ENCODE measurements around the gene NYAP1.
"Not testable (repeated sequence)": the region's sequence is repeated elsewhere in the genome, so short reads cannot be mapped to it uniquely, and the experiment has no call there.

The NYAP1 gene

DNA sequence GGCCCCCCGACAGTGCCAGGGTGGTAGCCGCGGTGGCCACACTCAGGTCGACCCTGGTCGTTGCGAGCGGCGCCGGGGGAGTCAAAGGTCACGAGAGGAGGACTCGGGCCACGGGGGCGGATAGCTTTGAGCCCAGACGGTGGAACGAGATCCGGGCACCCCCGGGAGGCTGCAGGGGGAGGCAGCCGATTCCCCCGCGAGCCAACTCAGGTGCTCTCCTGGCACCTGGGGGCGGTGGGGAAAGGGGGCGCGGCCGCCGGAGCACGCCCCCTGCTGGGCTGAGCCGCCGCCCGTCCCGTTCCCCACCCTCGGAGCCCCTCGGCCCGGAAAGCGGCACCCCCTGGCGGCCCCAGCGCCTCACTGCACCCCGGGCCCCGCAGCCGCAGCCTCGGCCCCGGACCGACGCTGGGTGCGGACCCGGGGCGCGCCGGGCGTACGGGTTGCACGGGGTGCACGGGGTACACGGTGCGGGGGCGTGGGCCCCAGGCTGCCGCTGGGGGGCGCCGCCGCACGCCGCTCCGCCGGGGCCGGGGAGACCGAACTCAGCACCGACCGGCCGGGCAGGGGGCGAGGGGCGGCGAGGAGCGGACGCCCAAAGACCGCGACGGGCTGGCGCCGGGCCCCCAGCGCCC lies 521 bp upstream of the NYAP1 start:
- peak; percentile 76 for DNase-seq

DNA sequence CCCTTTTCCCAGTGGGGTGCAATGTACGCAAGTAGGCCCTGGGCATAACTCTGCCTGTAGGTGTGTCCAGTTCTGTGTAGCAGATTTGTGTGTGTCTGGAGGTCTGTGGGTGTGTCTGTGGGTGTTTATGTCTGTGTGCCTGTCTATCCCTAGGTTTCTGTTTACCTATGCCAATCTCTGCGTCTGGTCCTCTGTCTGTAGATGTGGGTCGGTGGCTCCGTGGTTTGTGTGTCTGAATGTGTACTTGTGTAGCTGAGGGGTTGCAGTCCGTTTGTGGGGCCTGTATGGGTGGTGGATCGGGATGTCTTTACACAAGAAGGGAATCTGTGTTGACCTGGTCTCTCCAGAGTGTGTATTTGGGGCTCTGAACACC lies 932 bp downstream of the NYAP1 start:
- no peak for DNase-seq

- DNase-seq = no peak
These were observed 1.7 kb downstream of the NYAP1 start for GRCh38 chr7:100485471-100485876.

DNA sequence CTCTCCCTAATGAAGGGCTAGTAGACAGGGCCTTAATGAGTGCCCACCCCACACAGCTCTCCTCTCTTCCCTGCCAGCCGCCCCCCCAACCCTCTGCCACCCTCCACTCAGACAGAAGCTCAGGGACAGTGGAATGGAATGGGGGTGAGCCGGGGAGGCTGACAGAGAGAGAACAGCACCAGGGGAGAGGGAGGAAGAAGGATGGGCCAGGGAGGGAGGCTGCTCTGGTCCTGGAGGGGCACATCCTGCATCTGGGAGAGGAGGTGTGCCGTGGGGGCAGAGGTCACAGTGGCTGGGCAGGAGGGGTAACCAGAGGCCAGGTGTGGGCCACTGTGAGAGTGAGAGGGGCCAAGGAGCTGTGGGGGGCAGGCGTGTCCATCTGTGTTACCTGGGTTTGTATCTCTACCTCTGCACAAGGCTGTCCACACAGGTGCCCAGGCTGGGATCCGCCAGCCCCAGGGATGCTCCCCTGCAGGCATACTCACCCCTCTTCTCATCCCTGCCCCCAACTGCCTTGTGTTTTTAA lies 2.4 kb downstream of the NYAP1 start:
- DNase-seq = no peak

GRCh38 chr7:100486753-100487446 lies 3.2 kb downstream of the NYAP1 start:
- no peak for DNase-seq

DNA sequence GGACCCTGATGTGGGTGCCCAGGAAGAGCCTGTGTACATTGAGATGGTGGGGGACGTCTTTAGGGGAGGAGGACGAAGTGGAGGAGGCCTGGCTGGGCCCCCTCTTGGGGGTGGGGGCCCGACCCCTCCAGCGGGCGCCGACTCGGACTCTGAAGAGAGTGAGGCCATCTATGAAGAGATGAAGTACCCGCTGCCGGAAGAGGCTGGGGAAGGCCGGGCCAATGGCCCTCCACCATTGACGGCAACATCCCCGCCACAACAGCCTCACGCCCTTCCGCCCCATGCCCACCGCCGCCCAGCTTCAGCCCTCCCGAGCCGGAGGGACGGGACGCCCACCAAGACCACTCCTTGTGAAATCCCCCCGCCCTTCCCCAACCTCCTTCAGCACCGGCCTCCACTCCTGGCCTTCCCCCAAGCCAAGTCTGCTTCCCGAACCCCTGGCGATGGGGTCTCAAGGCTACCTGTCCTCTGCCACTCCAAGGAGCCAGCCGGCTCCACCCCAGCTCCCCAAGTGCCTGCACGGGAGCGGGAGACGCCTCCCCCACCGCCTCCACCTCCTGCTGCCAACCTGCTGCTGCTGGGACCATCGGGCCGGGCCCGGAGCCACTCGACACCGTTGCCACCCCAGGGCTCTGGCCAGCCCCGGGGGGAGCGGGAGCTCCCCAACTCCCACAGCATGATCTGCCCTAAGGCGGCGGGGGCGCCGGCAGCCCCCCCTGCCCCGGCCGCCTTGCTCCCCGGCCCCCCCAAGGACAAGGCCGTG lies 4.8 kb downstream of the NYAP1 start:
- no peak for DNase-seq

DNA sequence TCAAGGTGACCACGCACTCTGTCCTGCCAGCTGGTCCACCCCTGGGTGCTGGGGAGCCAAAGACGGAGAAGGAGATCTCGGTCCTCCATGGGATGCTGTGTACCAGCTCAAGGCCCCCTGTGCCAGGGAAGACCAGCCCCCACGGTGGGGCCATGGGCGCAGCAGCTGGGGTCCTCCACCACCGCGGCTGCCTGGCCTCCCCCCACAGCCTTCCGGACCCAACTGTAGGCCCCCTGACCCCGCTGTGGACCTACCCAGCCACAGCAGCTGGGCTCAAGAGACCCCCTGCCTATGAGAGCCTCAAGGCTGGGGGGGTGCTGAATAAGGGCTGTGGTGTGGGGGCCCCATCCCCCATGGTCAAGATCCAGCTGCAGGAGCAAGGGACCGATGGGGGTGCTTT lies 5.4 kb downstream of the NYAP1 start:
- DNase-seq = no peak

GRCh38 chr7:100489824-100490223 lies 6.1 kb downstream of the NYAP1 start:
- DNase-seq = no peak

- DNase-seq = no peak
These were observed 6.9 kb downstream of the NYAP1 start for GRCh38 chr7:100490483-100491191.

DNA sequence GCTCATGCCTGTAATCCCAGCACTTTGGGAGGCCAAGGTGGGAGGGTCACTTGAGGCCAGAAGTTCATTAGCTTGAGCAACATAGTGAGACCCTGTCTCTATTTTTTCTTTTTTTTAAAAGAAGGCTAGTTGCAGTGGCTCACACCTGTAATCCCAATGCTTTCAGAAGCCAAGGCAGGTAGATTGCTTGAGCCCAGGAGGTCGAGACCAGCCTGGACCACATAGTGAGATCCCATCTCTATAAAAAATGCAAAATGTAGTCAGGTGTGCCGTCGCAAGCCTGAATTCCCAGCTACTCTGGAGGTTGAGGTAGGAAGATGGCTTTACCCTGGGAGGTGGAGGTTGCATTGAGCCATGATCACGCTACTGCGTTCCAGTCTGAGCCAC lies 7.5 kb downstream of the NYAP1 start:
- no peak for DNase-seq

DNA sequence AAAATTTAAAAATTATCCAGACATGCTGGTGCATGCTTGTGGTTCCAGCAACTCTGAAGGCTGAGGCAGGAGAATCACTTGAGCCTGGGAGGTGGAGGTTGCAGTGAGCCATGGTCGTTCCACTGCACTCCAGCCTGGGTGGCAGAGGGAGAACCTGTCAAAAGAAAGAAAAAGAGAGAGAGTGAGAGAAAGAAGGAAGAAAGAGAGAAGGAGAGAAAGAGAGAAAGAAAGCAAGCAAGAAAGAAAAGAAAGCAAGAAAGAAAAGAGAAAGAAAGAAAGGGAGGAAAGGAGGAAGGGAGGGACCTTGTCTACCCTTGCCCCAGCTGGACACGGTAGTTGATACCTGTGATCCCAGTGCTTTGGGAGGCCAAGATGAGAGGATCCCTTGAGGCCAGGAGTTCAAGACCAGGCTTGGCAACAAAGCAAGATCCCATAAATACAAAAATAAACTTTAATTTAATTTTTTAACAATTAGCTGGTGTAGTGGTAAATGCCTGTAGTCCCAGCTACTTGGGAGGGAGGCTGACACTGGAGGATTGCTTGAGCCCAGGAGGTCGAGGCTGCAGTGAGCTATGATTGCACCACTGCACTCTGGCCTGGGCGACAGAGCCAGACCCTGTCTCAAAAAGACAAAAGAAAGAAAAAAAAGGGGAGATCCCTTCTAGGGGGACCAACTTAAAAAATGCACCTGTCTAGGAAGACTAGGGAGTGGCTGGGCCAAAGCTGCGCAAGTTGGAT lies 9.2 kb downstream of the NYAP1 start:
- no peak for DNase-seq

- peak; percentile 47 for DNase-seq
These were observed 9.9 kb downstream of the NYAP1 start for GRCh38 chr7:100493476-100494264.

GRCh38 chr7:100496509-100496908 lies 12.8 kb downstream of the NYAP1 start:
- no peak for DNase-seq

DNA sequence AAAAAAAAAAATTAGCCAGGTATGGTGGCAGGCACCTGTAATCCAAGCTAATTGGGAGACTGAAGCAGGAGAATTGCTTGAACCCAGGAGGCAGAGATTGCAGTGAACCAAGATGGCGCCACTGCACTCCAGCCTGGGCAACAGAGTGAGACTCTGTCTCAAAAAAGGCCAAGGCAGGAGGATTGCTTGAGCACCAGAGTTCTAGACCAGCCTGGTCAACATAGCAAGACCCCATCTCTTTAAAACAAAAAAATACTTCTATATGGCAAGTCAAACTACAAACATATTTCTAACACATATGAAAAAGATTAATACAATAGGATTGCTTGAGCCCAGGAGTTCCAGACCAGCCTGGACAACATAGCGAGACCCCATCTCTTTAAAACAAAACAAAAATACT lies 17.0 kb downstream of the NYAP1 start:
- DNase-seq = not testable (repeated sequence)

- not testable (repeated sequence) for DNase-seq
These were observed 20.3 kb downstream of the NYAP1 start for GRCh38 chr7:100504031-100504430.

- no peak for DNase-seq
These were observed 21.3 kb downstream of the NYAP1 start for GRCh38 chr7:100504887-100505611.

DNA sequence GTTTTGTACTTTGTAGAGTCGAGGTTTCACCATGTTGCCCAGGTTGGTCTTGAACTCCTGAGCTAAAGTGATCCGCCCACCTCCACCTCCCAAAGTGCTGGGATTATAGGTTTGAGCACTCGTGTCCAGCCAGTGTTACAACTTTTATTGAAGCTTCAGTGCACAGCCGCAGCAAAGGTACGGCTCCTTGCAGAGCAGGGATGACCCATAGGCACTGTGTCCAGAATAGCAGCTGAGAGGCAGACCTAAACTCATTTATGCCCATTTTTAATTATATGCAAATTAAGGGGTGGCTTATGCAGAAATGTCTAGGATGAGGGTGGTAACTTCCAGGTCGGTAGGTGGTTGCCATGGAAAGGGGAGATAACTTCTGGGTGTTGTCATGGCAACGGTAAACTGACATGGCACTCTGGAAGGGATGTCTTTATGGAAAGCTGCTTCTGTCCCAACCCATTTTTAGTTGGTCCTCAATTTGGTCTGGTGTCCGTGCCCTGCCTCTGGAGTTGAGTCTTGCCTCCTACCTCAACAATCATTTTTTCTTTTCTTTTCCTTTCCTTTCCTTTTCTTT lies 22.7 kb downstream of the NYAP1 start:
- DNase-seq = no peak

DNA sequence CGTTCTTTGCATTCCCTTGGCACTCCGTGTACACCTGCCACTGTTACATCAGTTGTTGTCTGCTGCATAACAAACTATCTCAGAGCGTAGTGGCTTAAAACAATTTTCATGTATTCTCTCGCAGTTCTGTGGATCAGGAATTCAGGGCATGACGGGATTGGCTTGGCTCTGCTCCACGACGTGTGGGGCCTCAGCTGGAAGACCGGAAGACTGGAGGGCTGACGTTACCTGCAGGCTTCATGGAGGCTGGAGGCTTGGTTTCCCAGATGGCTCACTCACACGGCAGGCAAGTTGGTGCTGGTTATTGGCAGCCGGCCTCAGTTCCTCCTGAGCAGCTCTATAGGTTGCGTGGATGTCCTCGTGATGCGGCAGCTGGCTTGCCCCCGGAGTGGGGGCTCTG lies 25.5 kb downstream of the NYAP1 start:
- DNase-seq = no peak

- no peak for DNase-seq
These were observed 26.9 kb downstream of the NYAP1 start for GRCh38 chr7:100510437-100511239.
